D721Med (cell line): Measurements from ENCODE around the gene MILR1.

ENCODE experiments used
- DNase-seq: peaks from one replicate; pipeline ENCODE4 v3.0.0; 2011; ENCODE audit warnings: low spot score; ENCODE audit not compliant: insufficient read length
- FAIRE-seq: peaks from 2 replicates; lab custom pipeline; 2011; peaks lifted over from hg19 to GRCh38; lab: Jason Lieb, UNC
- CTCF ChIP-seq: IDR thresholded peaks from 2 replicates; pipeline ENCODE4 v1.5.1; 2012; ENCODE audit warnings: mild to moderate bottlenecking, control low read depth; ENCODE audit not compliant: insufficient read depth; ENCODE audit errors: missing control alignments

The MILR1 gene

GRCh38 chr17:64499805-64500486, 51.0 kb downstream of the MILR1 start:
- no peak for DNase-seq
- FAIRE-seq: no peak
- no peak for TF ChIP-seq CTCF

- FAIRE-seq (no peak), DNase-seq (no peak)
- TF ChIP-seq CTCF: no peak
Observed at GRCh38 chr17:64500487-64500859, 51.6 kb downstream of the MILR1 start.

- DNase-seq: no peak
- TF ChIP-seq CTCF: no peak
- no peak for FAIRE-seq
Observed at GRCh38 chr17:64500862-64501765, 52.2 kb downstream of the MILR1 start.

GRCh38 chr17:64502021-64502420, 53.1 kb downstream of the MILR1 start:
- DNase-seq (no peak), FAIRE-seq (no peak)
- TF ChIP-seq CTCF: no peak

- no peak for TF ChIP-seq CTCF
- FAIRE-seq: no peak
- no peak for DNase-seq
Observed at GRCh38 chr17:64502809-64503208, 53.9 kb downstream of the MILR1 start.

GRCh38 chr17:64503341-64503740, 54.4 kb downstream of the MILR1 start:
- TF ChIP-seq CTCF: no peak
- DNase-seq (no peak), FAIRE-seq (no peak)
